GM21529 (cell line): ENCODE measurements around the gene TAGLN2.

Experiments
- ATAC-seq: cut with Tn5 transposase; IDR thresholded peaks from one replicate; pipeline ENCODE4 v1.9.1; 2021; ENCODE audit not compliant: unreplicated experiment

TAGLN2 gene

DNA sequence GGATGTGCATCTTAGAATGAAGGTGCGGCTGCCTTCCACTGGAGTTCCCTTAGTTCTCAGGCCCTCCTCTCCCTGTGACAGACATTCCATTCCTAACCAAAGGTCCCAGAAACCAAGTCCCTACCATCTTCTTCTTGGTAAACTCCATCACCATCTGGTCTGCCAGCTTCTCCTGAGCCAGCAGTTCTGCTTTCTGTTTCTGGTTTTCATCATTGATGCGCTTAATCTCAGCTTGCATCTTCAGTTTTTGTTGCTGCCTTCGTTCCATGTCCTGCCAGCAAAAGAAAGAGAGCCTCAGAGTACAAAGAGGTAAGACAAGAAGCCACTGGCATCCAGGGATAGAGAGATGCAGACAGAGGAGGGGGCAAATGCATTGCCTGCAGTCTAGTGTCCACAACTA, 44.9 kb downstream of the TAGLN2 start:
- no peak for ATAC-seq

DNA sequence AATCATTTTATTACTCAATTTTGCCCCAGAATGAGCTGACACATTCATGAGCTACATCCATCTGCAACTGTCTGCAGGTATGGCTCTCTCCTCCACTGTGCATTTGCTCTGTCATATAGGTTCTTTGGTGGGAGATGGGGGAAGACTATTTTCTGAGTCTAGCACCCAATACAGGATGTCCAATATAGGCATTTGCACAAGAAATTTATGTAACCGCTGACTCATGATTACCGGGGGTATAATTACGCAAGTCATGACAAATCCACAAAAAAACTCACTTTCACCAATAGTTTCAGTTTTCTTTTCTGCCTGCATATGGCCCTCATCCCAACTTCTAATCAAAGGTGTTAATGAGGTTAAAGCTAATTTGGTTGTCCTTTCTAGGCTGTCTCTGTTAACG, 45.3 kb downstream of the TAGLN2 start:
- no peak for ATAC-seq

- no peak for ATAC-seq
Measured at GRCh38 chr1:159879136-159879535, 46.2 kb downstream of the TAGLN2 start.

GRCh38 chr1:159877695-159878444, 47.4 kb downstream of the TAGLN2 start:
- ATAC-seq: no peak

DNA sequence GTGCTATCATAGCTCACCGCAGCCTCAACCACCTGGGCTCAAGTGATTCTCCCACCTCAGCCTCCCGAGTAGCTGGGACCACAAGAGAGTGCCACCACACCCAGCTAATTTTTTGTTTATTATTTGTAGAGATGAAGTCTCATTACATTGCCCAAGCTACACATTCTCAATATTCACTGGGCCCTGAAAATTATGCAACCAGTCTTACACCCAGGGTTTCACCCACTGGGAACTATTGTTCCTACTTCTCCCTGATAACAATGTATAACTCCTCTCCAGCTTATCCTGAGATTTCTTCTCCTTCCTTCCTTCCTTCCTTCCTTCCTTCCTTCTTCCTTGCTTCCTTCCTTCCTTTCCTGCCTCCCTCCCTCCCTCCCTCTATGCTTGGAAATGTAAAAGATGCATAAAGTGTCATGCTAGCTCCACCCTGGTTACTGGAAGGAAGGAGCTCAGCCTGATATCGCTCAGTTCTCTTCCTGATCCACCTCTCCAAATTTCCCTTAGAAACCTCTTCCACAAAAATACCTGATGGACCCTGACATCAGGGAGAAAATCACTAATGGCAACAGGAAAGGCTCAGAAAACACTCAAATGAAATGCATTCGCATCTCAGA, 51.7 kb downstream of the TAGLN2 start:
- ATAC-seq: no peak

- ATAC-seq: no peak
Measured at GRCh38 chr1:159872891-159873290, 52.4 kb downstream of the TAGLN2 start.

DNA sequence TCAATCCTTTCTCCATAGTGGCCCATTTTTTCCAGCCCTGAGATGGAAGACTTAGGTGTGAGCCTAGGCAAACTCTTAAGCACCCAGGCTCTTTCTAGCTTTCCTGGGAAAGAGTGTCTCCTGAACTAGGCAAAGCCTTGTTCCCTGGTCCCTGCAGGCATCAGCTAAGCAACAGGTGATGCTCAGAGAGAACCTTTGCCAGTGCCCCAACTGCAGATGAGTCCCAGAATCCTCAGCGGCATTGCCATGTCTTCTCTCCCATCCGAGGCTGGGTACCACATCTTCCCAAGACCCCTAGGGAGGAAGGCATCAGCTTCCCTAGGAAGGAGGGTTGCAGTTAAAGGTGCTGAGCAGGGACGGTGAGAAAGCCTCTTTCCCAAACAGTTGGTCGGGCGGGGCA, 54.6 kb downstream of the TAGLN2 start:
- ATAC-seq: no peak

DNA sequence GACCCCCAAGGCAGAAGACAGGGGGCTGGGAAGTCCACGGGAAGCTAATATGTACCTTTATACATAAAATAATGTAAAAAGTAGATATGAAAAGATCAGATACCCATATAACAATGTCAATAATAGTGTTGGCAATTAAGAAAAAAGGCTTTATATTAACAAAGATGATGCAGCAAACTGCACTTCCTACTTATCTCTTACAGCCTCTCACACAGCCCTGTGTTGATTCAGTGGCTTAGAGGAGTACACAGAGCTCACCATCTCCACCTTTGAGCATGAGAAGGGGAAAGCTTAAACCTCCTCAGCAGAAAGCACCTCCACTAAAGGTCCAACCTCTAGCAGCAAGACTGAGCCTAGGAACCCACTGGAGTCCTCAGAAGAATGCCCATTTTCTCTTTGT, 55.7 kb downstream of the TAGLN2 start:
- no peak for ATAC-seq

DNA sequence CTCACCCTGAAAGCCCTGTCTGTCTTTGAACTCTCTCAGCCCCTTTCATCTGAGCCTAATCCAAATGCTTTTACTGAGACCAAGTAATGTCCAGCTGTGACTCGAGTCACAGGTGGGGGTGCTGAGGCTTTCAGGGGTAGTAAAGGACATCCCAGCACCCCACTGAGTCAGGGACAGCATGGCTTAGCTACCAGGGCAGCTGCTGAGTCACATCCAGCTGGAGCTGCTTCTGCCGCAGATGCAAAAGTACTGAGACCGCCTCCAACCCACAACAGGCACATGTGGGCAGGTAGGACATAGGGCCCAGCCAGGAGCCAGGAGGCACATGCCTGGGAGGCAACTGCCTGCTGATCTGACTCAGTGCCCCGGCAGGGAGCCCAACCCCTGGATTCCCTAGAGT, 56.1 kb downstream of the TAGLN2 start:
- no peak for ATAC-seq

GRCh38 chr1:159868766-159869165, 56.5 kb downstream of the TAGLN2 start:
- ATAC-seq: no peak
